CD4-positive, alpha-beta T cell treated with Interleukin-4 for 1 hour (primary cell): ENCODE data around the gene CRELD2.

ENCODE experiments used
- DNase-seq, 2 donors: peaks; one replicate each; pipeline ENCODE4 v3.0.0-alpha.2; 2020 to 2022

The CRELD2 gene

DNA sequence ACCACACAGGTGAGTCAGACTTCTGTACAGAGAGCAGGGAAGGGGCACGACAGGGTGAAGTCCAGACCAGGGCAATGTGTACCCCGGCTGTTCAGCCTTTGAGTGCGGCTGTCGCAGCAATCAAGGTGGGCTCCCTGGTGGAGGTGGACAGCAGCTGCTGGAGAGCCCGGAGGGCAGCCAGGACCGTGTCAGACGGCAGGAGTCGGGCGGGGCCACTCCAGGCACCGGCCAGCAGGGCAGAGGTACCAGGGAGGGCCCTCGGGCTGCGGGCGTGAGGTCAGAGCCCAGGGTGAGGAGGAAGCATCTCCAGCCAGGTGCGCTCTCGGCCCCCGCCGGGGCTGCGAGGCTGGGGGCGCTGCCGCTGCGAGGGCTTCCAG is 41.3 kb downstream of the CRELD2 start:
- DNase-seq: no peak

DNA sequence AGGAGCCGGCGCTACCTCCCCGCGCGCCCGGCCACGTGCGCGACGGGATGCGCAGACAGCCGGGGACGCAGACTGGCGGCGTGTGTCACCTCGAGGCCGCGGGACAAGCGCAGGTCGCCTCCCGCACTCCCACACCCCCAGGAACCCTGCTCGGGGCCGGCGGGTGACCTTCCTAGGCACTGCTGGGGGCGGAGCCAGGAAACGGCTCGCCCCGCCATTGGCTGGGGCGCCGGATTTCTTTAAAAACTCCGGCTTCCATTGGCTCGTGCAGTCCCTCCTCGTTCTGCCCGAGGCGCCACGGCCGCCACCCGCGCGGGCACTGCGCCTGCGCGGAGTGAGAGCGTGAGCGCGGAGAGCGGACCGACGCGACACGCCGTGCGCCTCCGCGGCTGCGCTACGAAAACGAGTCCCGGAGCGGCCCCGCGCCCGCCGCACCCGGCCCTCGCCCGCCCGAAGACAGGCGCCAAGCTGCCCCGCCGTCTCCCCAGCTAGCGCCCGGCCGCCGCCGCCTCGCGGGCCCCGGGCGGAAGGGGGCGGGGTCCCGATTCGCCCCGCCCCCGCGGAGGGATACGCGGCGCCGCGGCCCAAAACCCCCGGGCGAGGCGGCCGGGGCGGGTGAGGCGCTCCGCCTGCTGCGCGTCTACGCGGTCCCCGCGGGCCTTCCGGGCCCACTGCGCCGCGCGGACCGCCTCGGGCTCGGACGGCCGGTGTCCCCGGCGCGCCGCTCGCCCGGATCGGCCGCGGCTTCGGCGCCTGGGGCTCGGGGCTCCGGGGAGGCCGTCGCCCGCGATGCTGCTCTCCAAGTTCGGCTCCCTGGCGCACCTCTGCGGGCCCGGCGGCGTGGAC is 41.9 kb downstream of the CRELD2 start, which contains the start of gene PIM3:
PIM3 (plus strand) TSS at position 614 of the 846 bp plus-strand sequence; CDS start at position 790, 176 bp downstream.
- peak; percentile 96 for DNase-seq

DNA sequence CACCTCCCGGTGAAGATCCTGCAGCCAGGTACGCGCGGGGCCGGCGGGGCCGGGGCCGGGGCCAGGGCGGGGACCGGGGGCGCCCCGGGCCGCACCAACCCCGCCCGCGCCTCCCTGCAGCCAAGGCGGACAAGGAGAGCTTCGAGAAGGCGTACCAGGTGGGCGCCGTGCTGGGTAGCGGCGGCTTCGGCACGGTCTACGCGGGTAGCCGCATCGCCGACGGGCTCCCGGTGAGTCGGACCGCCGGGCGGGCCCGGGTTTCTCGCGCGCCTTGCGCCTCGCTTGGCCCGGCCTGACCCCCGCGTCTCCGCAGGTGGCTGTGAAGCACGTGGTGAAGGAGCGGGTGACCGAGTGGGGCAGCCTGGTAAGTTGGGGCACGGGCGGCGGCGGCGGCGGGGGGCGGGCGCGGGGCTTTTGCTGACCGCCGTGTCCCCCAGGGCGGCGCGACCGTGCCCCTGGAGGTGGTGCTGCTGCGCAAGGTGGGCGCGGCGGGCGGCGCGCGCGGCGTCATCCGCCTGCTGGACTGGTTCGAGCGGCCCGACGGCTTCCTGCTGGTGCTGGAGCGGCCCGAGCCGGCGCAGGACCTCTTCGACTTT is 42.7 kb downstream of the CRELD2 start:
- DNase-seq: peak in 1 of 2 donors; percentile 43

DNA sequence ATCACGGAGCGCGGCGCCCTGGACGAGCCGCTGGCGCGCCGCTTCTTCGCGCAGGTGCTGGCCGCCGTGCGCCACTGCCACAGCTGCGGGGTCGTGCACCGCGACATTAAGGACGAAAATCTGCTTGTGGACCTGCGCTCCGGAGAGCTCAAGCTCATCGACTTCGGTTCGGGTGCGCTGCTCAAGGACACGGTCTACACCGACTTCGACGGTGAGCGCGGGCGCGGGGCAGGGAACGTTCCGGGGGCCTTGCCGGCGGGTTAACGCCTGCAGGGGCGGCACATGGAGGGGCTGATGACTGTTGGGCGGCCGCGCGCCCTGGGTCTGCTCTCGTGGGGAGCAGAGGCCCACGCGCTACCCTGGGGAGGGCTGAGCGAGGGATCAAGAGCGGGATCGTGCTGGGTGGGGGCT is 43.2 kb downstream of the CRELD2 start:
- DNase-seq: peak in 1 of 2 donors; percentile 31

DNA sequence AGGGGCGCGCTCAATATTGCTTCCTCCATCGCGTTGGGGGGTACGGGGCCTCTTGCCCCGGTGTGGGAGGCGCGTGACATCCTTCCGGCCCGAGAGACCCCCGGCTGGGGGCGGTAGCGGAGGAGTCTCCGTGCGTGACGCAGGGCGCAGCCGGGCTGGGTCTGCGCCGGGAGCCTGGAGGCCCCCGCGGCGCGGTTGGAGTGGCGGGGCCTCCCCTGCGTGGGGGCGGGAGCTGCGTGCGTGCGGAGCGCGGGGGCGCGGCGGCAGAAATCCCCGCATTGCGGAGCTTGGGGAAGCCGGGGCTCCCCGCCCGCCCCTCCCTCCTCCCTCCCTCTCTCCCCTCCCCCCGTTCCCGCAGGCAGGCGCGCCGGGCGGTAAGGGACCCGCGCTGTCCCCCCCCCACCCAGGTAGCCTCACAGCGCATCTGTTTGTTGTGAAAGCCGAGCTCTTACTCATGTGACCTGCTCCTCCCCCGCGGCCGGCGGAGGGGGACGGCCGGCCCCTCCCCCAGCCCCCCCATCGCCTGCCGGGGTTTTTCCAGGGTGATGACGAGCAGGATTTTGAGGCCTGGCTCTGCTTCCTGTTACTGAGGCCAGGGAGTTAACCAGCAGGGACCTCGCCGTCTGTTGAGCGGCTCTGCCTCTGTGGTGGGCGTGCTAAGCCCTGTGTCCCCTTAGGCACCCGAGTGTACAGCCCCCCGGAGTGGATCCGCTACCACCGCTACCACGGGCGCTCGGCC is 43.7 kb downstream of the CRELD2 start:
- DNase-seq: peak; percentile 90 to 92

DNA sequence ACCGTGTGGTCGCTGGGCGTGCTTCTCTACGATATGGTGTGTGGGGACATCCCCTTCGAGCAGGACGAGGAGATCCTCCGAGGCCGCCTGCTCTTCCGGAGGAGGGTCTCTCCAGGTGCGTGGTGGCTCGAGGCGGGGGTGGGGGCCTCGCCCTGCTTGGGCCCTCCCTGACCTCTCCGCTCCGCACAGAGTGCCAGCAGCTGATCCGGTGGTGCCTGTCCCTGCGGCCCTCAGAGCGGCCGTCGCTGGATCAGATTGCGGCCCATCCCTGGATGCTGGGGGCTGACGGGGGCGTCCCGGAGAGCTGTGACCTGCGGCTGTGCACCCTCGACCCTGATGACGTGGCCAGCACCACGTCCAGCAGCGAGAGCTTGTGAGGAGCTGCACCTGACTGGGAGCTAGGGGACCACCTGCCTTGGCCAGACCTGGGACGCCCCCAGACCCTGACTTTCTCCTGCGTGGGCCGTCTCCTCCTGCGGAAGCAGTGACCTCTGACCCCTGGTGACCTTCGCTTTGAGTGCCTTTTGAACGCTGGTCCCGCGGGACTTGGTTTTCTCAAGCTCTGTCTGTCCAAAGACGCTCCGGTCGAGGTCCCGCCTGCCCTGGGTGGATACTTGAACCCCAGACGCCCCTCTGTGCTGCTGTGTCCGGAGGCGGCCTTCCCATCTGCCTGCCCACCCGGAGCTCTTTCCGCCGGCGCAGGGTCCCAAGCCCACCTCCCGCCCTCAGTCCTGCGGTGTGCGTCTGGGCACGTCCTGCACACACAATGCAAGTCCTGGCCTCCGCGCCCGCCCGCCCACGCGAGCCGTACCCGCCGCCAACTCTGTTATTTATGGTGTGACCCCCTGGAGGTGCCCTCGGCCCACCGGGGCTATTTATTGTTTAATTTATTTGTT is 44.6 kb downstream of the CRELD2 start:
- peak; percentile 7 to 10 for DNase-seq

DNA sequence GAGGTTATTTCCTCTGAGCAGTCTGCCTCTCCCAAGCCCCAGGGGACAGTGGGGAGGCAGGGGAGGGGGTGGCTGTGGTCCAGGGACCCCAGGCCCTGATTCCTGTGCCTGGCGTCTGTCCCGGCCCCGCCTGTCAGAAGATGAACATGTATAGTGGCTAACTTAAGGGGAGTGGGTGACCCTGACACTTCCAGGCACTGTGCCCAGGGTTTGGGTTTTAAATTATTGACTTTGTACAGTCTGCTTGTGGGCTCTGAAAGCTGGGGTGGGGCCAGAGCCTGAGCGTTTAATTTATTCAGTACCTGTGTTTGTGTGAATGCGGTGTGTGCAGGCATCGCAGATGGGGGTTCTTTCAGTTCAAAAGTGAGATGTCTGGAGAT is 45.2 kb downstream of the CRELD2 start:
- DNase-seq: peak; percentile 10 to 33

DNA sequence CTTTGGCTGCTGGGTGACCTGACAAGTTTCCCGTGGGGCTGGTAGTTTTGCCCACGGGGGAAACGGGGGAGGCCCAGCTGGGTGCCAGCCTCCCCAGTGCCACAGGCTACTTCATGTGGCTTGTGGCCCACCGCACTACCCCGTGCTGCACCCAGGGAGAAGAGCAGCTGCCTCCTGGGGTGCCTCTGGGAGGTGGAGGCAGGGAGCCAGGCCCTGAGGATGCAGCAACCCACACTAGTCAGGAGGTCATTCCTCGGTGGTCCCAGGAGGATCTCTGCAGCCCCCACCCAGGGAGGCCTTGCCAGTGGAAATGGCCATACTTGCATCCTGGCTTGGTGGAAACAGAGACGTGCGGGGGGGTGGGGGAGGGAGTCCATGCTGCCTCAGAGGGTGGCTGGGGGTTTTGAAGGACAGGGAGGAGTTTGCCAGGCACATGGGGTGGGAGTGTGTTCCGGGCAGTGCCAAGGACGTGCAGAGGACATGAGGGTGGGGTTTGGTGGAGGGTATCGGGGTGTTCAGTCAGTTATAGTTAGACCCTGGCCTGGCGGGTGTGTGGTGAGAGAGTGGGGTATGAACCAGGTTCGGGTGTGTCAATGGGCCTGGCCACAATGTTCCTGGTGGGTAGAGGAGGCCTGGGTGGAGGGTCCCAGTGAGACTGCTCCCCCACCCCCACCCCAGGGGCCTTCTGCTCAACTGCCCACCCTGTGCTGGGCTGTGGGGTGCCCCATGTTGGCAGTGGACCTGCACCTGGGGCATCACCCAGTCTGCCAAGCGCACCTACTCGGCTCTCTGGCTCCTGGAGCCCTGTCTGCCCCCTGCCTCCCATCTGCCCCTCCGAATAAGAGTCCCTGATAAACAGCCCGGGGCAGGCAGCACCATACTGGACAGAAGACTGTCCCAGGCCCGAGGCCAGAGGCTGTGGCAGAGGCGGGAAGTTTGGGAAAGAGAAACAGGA is 46.0 kb downstream of the CRELD2 start:
- peak; percentile 27 to 47 for DNase-seq

DNA sequence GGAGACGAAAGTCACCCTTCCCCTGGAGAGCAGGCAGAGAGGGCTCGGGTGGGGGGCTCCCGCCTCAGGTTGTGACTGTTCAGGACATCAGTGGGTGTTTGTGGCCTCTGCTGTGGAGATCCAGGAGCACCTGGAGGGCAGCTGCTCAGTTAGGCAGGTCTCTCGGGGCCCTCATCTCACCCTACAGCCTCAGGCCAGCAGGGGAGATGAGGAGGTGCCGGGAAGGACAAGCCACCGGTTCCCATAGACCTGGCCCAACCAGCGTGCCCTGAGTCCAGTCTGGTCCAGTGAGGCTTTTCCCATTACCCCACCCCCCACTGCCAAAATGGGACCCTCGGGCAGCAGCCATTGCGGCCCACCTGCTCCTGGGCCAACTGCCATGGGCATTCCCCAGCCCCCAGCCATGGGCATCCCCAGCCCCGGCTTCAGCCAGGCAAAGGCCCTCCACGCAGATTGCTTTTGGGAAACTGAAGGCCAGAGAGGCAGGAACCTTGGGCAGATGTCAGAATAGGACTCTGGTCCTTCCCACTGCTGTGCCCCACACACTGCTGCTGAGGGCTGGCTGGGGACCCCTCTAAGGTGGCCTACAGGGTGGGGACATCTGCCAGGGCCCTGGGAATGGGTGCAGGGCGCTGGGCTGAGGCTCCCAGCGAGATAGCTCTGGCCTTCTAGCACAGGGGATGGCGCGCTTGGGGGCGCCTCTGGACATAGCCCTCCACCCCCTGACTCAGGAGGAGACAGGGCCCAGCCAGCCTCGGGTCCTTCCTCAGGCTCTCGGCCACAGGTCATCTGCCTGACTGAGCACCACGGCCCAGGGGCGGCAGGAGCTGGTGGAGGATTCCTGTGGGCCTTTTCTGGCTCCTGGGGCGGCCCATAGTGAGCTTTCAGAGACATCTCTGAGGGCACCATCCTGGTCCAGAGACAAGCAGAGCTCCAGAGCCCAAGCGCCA is 46.9 kb downstream of the CRELD2 start:
- peak; percentile 20 to 26 for DNase-seq

DNA sequence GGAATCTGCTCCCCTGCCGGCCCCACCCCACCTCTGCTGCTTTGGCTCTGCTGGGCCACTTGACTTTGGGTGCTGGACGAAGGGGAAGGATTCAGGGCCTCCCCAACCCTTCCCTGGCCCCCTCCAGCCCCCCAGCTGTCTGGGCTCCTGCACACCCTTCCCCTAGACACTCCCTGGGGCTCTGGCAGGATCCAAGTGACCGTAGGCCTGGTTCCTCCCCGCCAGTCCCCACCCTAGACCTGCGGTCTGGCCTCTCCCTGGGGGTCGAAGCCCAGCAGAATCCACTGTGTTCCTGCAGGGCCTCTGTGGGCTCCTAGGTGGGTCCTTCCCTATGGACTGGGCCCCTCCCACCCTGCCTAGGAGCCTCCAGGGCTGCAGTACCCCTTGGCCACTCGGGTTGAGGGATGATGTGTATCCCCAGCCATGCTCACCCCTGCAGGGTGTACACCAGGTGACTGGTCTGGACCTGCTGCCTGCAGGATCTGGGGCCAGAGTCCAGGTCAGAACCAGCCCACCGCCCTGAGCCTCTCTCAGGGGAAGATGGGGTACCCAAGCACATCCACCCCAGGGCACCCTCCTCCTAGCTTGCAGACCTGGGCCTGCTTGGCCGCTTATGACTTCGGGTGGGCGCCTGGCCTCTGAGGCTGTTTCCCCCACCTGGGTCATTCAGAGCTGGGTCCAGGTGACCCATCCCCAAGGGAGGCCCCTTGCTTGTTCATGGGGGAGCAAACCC is 47.8 kb downstream of the CRELD2 start:
- peak in 1 of 2 donors; percentile 25 for DNase-seq

DNA sequence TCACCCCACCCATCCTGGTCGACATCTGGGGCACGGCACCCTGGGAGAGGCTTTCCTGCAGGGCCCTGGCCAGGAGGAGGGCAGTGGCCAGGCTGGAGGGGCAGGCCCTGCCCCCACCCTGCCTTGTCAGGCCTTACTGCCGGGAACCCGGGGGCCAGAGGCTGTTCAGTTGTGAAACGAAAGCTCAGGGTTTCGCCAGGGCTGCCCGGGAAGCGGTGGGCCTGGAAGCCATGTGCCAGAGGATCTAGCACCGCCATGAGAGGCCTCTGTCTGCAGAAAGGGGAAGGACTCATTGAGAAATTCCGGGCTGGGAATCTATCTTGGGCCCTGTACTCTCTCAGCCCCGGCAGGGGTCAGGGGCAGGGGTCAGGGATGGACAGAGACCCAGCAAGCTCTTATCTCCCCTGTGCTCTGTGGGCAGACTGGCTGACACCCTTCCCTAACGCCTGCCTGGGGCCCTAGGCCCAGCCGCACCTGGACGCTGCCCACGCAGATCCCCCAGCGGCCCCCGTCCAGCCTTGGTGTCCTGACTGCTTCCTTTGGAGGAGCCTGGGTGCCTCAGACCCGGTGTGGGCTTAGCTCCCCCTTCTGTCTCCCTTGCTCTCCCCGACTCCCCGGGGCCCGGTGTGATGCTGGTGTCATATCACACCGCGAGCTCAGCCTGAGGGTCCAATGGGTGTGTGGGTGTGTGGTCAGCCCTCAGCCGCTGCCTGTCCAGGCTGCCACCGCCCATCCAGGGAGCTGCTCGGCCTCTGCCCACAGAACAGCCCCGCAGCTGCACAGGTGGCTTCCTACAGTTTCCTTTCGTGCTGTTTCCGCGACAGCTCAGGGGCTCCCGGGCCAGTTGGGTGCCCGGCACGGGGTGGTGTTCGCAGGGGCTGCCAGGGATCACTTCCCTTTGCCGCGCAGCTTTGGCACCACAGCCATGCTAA is 48.6 kb downstream of the CRELD2 start:
- peak; percentile 30 to 59 for DNase-seq

DNA sequence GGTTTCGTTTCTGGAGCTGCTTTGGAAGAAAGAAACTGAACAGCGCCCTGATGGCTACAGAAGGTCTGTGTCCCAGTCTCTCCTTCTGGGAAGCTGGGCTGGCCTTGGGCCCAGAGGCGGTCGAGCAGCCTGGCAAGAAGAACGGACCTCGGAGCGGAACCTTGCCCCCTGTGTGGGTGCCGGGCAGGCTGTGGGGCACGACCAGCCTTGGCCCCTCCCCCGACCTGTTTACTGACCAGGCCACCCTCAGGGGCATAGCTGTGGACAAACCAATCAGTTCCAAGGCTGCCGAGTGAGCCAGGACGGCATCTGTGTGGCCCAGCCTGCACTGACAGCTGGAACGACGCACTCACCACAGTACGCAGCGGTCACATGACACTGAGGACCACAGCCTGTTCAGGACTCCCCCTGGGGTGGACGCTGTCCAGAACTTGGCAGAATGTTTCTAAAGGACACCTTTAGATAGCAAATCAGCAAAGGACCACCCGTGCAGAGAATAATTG is 49.3 kb downstream of the CRELD2 start:
- DNase-seq: peak in 1 of 2 donors; percentile 24

DNA sequence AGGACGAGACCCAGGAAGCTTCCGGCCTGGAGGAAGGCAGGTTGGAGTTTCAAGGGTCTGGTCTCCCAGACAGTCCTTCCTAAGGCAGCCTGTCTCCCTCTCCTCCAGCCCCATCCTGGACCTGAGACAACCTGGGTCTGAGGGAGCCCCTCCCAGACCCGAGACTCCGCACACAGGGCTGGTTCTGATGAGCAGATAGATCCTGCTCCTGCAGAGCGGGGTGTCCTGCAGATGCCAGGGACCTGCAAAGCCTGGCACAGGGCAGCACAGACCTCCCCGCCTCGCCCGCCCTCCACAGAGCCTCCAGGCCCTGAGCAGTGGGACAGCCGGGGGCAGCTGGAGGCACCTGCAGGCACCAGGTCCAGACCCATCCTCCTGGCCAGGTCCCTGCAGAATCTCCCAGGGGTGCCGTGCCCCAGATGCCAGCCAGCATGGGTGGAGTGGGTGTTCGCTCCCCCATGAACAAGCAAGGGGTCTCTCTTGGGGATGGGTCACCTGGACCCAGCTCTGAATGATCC is 49.9 kb downstream of the CRELD2 start:
- DNase-seq: peak in 1 of 2 donors; percentile 11

DNA sequence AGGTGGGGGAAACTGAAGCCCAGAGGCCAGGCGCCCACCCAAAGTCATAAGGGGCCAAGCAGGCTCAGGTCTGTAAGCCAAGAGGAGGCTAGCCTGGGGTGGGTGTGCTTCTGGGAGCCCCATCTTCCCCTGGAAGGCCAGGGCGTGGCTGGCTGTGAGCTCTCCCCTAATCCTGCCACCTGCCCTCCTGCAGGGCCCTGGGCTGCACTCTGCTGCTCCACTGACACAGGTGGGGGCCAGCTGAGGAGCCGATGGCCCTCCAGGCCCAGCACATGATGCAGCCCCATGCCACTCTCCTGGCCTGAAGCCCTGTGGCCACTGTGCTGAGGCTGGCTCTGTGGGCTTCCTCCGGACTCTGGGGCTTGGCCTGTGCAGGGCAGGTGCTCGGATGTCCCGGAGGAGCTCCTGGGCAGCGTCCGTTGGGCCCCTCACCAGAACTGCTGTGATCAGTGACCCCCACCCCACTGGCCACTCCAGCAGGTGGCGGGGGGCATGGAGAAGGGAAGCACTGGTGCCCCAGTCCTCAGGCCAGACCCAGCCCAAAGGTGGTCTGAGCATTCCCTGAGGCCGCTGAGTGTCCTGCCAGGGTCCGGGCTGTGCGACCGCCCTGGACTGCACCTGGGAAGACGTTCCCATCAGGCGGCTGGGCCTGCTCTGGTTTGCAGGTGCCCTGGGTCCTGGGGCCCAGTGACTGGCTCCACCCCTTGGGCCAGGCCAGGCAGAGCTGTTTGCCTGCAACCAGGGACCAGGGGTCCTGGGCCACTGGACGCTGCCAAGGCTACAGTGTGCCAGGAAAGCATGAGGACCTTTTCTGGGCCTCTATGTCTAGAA is 50.6 kb downstream of the CRELD2 start:
- DNase-seq: peak in 1 of 2 donors; percentile 14

DNA sequence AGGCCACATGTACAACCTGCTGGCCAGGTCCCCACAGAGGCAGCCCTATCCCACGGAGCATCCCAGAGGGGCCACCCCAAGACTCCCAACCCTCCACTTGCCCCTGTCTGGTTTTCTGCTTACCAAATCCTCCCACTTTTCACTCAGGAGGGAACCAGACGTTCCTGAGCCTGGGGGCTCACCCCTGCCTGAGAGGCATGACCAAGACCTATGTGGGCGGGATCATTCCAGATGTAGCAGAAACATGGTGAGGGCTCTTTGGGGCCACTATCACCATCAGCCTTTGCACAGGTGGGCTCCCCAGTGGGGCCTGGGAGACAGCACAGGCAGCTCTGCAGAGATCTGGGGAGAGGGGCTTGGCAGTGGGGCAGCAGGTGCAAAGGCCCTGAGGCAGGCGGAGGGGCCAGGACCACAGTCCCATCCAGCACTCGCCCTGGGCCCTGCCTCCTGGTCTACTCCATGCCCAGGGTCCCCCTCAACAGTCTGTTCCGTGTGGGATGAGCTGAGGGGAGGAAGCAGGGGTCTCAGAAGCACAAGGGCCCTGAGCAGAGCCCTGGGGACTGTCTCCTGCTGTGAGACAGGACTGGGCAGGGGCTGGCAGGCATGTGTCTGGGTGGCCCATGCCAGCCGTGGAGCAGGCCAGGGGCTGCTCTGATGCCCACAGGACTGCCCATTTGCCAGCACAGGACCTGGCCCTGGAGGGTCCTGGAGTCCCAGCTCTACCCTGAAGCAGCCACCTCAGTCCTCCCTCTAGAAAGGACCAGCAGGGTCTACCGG is 51.5 kb downstream of the CRELD2 start:
- no peak for DNase-seq
